ENCODE data around the gene DDX42. TPM values are rescaled to one million over a fixed set of nuclear protein-coding genes. Genes with fewer than 3 reads are reported as not detected.

DDX42 gene
- total RNA-seq, 2 donors from 2014 or later = 154 to 171 TPM

DNA sequence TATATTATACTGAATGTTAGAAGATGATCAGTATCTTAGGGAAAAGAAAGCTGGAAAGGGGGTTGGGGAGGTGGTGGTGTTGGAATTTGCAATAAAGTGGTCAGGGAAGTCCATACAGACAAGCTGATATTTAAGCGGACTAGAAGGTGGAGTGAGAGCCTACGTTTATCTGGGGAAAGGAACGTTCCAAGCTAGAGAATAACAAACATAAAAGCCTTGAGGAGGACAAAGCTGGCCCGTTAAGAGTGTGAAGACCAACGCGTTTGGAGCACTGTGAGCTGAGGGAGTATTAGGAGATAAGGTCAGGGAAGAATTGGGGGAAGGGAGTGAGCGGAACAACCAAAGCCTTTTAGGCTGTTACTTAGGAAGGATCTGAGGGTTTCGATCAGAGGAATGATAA, 1.4 kb downstream of the DDX42 start:
- Histone ChIP-seq H3K9me3 (ENCODE audit: control insufficient read depth, low read length) (no peaks in the 10 kb centered on the region), H3K36me3 (ENCODE audit: control insufficient read depth, insufficient read depth, low read length) (peaks cover 48% of the 10 kb centered on the region), H3K9ac (ENCODE audit: extremely low read depth, low read length, poor library complexity, severe bottlenecking) (peak overlapping the region; percentile 97), H3K4me3 (ENCODE audit: low read length) (peak overlapping the region; percentile 99), H3K27me3 (ENCODE audit: control insufficient read depth, insufficient read depth, low read length, poor library complexity, severe bottlenecking) (no peaks in the 10 kb centered on the region), H3K4me1 (ENCODE audit: control insufficient read depth, insufficient read depth, low read length) (no peaks in the 10 kb centered on the region), H3K27ac (ENCODE audit: low read depth, low read length) (no peak overlapping the region)
- TF ChIP-seq, protein P1, sequence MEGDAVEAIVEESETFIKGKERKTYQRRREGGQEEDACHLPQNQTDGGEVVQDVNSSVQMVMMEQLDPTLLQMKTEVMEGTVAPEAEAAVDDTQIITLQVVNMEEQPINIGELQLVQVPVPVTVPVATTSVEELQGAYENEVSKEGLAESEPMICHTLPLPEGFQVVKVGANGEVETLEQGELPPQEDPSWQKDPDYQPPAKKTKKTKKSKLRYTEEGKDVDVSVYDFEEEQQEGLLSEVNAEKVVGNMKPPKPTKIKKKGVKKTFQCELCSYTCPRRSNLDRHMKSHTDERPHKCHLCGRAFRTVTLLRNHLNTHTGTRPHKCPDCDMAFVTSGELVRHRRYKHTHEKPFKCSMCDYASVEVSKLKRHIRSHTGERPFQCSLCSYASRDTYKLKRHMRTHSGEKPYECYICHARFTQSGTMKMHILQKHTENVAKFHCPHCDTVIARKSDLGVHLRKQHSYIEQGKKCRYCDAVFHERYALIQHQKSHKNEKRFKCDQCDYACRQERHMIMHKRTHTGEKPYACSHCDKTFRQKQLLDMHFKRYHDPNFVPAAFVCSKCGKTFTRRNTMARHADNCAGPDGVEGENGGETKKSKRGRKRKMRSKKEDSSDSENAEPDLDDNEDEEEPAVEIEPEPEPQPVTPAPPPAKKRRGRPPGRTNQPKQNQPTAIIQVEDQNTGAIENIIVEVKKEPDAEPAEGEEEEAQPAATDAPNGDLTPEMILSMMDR (conservative IDR thresholded peaks at IDR 0.05) = no peak
- peaks cover 16% of the 10 kb centered on the region for H3K4me1 Mint-ChIP-seq
- no peaks in the 10 kb centered on the region for H3K27me3 Mint-ChIP-seq (ENCODE audit: insufficient read depth)
- H3K4me3 Mint-ChIP-seq = peak overlapping the region; percentile 97
- DNase-seq = peak; percentile 74
- 9 to 18% methylated on average over 6 to 8 of the region's 8 CpGs for WGBS, 2 experiments (ENCODE audit: insufficient coverage in 1 of 2, insufficient read length in 1 of 2)
- H3K36me3 Mint-ChIP-seq (ENCODE audit: low read depth) = peaks cover 30% of the 10 kb centered on the region
- H3K9me3 Mint-ChIP-seq = no peaks in the 10 kb centered on the region
- peak overlapping the region; percentile 100 for H3K27ac Mint-ChIP-seq

DNA sequence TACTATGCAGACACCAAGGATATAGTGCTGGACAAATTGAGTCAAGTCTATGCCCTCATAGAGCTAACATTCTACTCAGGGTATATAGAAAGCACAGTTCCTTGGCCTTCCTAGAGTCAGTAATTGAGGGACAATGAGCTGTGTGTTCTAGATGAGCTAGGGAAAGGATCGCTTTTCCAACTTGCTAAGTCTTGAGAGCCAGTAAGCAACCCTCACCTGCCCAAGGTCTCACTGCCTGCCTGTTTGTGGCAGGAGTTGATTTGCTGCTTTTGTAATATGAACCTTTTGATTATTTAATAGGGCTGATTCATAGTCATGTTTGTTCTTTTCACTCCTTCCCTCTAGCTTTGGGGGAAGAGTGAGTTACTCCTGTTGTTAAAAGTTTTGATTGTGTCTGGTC, 6.5 kb downstream of the DDX42 start:
- TF ChIP-seq, protein P1 (conservative IDR thresholded peaks at IDR 0.05) = no peak
- Histone ChIP-seq H3K27me3 (ENCODE audit: control insufficient read depth, insufficient read depth, low read length, poor library complexity, severe bottlenecking) (no peaks in the 10 kb centered on the region), H3K4me3 (ENCODE audit: low read length) (no peak overlapping the region), H3K36me3 (ENCODE audit: control insufficient read depth, insufficient read depth, low read length) (peaks cover 90% of the 10 kb centered on the region), H3K9me3 (ENCODE audit: control insufficient read depth, low read length) (no peaks in the 10 kb centered on the region), H3K27ac (ENCODE audit: low read depth, low read length) (no peak overlapping the region), H3K9ac (ENCODE audit: extremely low read depth, low read length, poor library complexity, severe bottlenecking) (no peak overlapping the region), H3K4me1 (ENCODE audit: control insufficient read depth, insufficient read depth, low read length) (no peaks in the 10 kb centered on the region)
- Mint-ChIP-seq H3K9me3 (no peaks in the 10 kb centered on the region), H3K36me3 (ENCODE audit: low read depth) (peaks cover 48% of the 10 kb centered on the region), H3K4me3 (no peak overlapping the region), H3K27me3 (ENCODE audit: insufficient read depth) (no peaks in the 10 kb centered on the region), H3K4me1 (peaks cover 13% of the 10 kb centered on the region), H3K27ac (no peak overlapping the region)
- 100% methylated on average over 1 of the region's 1 CpG; no CpG with 5 or more reads in 1 of the 2 experiments for WGBS, 2 experiments (ENCODE audit: insufficient coverage in 1 of 2, insufficient read length in 1 of 2)
- DNase-seq = no peak

DNA sequence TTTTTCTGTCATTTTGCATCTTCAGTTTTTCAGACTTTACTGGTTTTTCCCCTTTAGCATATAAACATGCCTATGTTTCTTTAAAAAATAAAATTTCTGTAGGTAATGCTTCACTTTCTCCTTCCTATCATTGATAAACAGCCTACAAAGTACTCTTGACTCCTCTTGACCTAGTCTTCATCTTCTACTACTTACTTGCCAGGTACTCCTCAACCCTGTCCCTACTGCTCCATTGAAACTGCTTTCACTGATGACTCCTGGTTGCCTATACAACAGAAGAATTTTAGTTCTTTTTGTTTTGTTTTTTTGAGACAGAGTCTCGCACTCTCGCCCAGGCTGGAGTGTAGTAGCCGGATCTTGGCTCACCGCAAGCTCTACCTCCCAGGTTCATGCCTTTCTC, 7.0 kb downstream of the DDX42 start:
- no peak overlapping the region for H3K27ac ChIP-seq (ENCODE audit: low read depth, low read length)
- H3K9ac ChIP-seq (ENCODE audit: extremely low read depth, low read length, poor library complexity, severe bottlenecking) = no peak overlapping the region
- peaks cover 52% of the 10 kb centered on the region for H3K36me3 Mint-ChIP-seq (ENCODE audit: low read depth)
- TF ChIP-seq, protein P1 (conservative IDR thresholded peaks at IDR 0.05) = no peak
- H3K4me3 Mint-ChIP-seq = no peak overlapping the region
- H3K4me3 ChIP-seq (ENCODE audit: low read length) = no peak overlapping the region
- no peaks in the 10 kb centered on the region for H3K27me3 Mint-ChIP-seq (ENCODE audit: insufficient read depth)
- H3K9me3 Mint-ChIP-seq = no peaks in the 10 kb centered on the region
- no peak overlapping the region for H3K27ac Mint-ChIP-seq
- peaks cover 90% of the 10 kb centered on the region for H3K36me3 ChIP-seq (ENCODE audit: control insufficient read depth, insufficient read depth, low read length)
- DNase-seq = no peak
- no peaks in the 10 kb centered on the region for H3K9me3 ChIP-seq (ENCODE audit: control insufficient read depth, low read length)
- 99 to 100% methylated on average over 3 to 4 of the region's 4 CpGs for WGBS, 2 experiments (ENCODE audit: insufficient coverage in 1 of 2, insufficient read length in 1 of 2)
- H3K4me1 Mint-ChIP-seq = peaks cover 14% of the 10 kb centered on the region
- no peaks in the 10 kb centered on the region for H3K4me1 ChIP-seq (ENCODE audit: control insufficient read depth, insufficient read depth, low read length)
- no peaks in the 10 kb centered on the region for H3K27me3 ChIP-seq (ENCODE audit: control insufficient read depth, insufficient read depth, low read length, poor library complexity, severe bottlenecking)

Measured in endodermal cell (in vitro differentiated cells).